K562 (cell line): Measurements from ENCODE around the gene LPCAT3. TPM values are rescaled to one million over a fixed set of nuclear protein-coding genes. Genes with fewer than 3 reads are reported as not detected.

ENCODE experiments used
- CEBPG ChIP-seq, 3 experiments: fragments of 200-800 bp in 1 of 3; sonication (Bioruptor generic) in 1 of 3; sonication (generic) in 1 of 3; formaldehyde crosslinking in 1 of 3; IDR thresholded peaks in 2 of 3; conservative IDR thresholded peaks in 1 of 3; 2 replicates each; pipeline versions ENCODE4 v1.6.1 to v1.8.0; 2016 to 2022; ENCODE audit warnings: missing compliant biosample characterization in 2 of 3, missing genetic modification characterization in 2 of 3, mild to moderate bottlenecking in 1 of 3, missing genetic modification reagents in 1 of 3
- HES1 ChIP-seq: fragments of 450-650 bp; IDR thresholded peaks from 2 replicates; pipeline ENCODE4 v1.6.1; 2016; ENCODE audit warnings: low read depth, mild to moderate bottlenecking, moderate library complexity
- MAFF ChIP-seq: IDR thresholded peaks from 2 replicates; pipeline ENCODE4 v1.6.1; 2012; ENCODE audit warnings: low read length, improper control_type of control experiment
- MAX ChIP-seq: sonication (generic); formaldehyde crosslinking; IDR thresholded peaks from 2 replicates; pipeline ENCODE4 v1.9.0; 2022; ENCODE audit warnings: mild to moderate bottlenecking, missing genetic modification reagents
- MEF2D ChIP-seq: conservative IDR thresholded peaks from 2 replicates; pipeline ENCODE4 v1.6.1; 2016; ENCODE audit warnings: low read depth, missing genetic modification characterization, missing compliant biosample characterization
- PHB2 ChIP-seq: fragments of 450-650 bp; IDR thresholded peaks from 2 replicates; pipeline ENCODE4 v1.6.1; 2017; ENCODE audit warnings: low read depth
- TEAD2 ChIP-seq: fragments of 450-650 bp; IDR thresholded peaks from 2 replicates; pipeline ENCODE4 v1.6.1; 2016; ENCODE audit warnings: missing genetic modification characterization, control low read depth, missing compliant biosample characterization
- ZBTB40 ChIP-seq, 2 experiments: fragments of 450-650 bp in 1 of 2; sonication (generic) in 1 of 2; formaldehyde crosslinking in 1 of 2; IDR thresholded peaks; 2 replicates each; pipeline versions ENCODE4 v1.7.1 to v1.9.0; 2016 to 2022; ENCODE audit warnings: inconsistent platforms in 1 of 2, mild to moderate bottlenecking in 1 of 2, missing genetic modification reagents in 1 of 2
- ZBTB8A ChIP-seq: fragments of 450-650 bp; IDR thresholded peaks from 2 replicates; pipeline ENCODE4 v1.6.1; 2018; ENCODE audit warnings: mild to moderate bottlenecking, moderate library complexity; ENCODE audit not compliant: partially characterized antibody
- ZFX ChIP-seq: sonication (generic); formaldehyde crosslinking; IDR thresholded peaks from 2 replicates; pipeline ENCODE4 v1.8.0; 2022; ENCODE audit warnings: mild to moderate bottlenecking, missing genetic modification reagents, moderate library complexity
- ZNF280A ChIP-seq: fragments of 450-650 bp; IDR thresholded peaks from 2 replicates; pipeline ENCODE4 v1.6.1; 2018; ENCODE audit warnings: mild to moderate bottlenecking, low read depth; ENCODE audit not compliant: partially characterized antibody
- ZNF282 ChIP-seq: sonication (generic); formaldehyde crosslinking; IDR thresholded peaks from 2 replicates; pipeline ENCODE4 v1.8.1; 2023; ENCODE audit warnings: missing genetic modification reagents
- polyA plus RNA-seq, 8 experiments: library from polyadenylated mRNA; depleted of rRNA in 4 of 8; stranded (reverse) in 5 of 8; unstranded in 3 of 8; fragments of >200 nt; fragmentation: Nextera tagmentation in 2 of 8; fragmentation: Illumina TruSeq in 1 of 8; extraction: Ambion mirVana in 2 of 8; extraction: Trizol in 1 of 8; gene quantifications; 2 replicates each; pipeline versions ENCODE4 v1.2.1 to v1.2.3, GENCODE V29; 2011 to 2014; ENCODE audit warnings: inconsistent platforms in 1 of 8, missing spikeins in 1 of 8
- total RNA-seq, 7 experiments: library from RNA; depleted of rRNA in 6 of 7; stranded (reverse); fragments of >200 nt in 6 of 7; fragmentation: Illumina TruSeq in 2 of 7; extraction: Trizol in 2 of 7; gene quantifications; 2 replicates each; pipeline versions ENCODE4 v1.2.1 to v1.2.3, GENCODE V29; 2011 to 2021; ENCODE audit warnings: low replicate concordance in 1 of 7

Gene LPCAT3
- total and polyA plus RNA-seq, 9 of the 15 experiments (the other 6 are each of a cell fraction or from before 2014, with no cell fraction given), result 4.9 to 52.5 (median 25.3) TPM

- TF ChIP-seq ZBTB40 (IDR thresholded peaks at IDR 0.05) (no peak), ZBTB40 (CRISPR knock-in tag; IDR thresholded peaks at IDR 0.05) (no peak), ZNF280A (no peak), MAX (no peak), HES1 (no peak), ZBTB8A (no peak), TEAD2 (tag) (no peak), ZNF282 (CRISPR knock-in tag) (no peak), CEBPG (CRISPR knock-in tag; IDR thresholded peaks at IDR 0.05) (peak; percentile 60; the same call in 1 of the 2 replicates), CEBPG (tag; conservative IDR thresholded peaks at IDR 0.05 in 1 of 2, IDR thresholded peaks at IDR 0.05 in 1 of 2) (peak; percentile 45 to 82; a peak in 2 of 4 replicates), PHB2 (no peak), MEF2D (tag) (no peak), MAFF (no peak), ZFX (0 out of 2 replicates have a peak, but pooled peaks have one; percentile 5)
Measured at GRCh38 chr12:6962285-6963015, 55.8 kb downstream of the LPCAT3 start (continued).
